ENCODE data around the gene RHOT2.

RHOT2 gene

DNA sequence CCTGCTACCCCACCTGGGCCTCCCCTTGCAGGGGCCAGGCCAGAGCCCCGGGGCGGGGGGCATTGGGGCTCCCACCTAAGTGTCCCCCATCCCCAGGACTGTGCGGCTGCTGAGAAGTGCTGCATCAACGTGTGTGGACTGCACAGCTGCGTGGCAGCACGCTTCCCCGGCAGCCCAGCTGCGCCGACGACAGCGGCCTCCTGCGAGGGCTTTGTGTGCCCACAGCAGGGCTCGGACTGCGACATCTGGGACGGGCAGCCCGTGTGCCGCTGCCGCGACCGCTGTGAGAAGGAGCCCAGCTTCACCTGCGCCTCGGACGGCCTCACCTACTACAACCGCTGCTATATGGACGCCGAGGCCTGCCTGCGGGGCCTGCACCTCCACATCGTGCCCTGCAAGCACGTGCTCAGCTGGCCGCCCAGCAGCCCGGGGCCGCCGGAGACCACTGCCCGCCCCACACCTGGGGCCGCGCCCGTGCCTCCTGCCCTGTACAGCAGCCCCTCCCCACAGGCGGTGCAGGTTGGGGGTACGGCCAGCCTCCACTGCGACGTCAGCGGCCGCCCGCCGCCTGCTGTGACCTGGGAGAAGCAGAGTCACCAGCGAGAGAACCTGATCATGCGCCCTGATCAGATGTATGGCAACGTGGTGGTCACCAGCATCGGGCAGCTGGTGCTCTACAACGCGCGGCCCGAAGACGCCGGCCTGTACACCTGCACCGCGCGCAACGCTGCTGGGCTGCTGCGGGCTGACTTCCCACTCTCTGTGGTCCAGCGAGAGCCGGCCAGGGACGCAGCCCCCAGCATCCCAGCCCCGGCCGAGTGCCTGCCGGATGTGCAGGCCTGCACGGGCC lies 35.2 kb upstream of the RHOT2 start:
- no peak for DNase-seq

DNA sequence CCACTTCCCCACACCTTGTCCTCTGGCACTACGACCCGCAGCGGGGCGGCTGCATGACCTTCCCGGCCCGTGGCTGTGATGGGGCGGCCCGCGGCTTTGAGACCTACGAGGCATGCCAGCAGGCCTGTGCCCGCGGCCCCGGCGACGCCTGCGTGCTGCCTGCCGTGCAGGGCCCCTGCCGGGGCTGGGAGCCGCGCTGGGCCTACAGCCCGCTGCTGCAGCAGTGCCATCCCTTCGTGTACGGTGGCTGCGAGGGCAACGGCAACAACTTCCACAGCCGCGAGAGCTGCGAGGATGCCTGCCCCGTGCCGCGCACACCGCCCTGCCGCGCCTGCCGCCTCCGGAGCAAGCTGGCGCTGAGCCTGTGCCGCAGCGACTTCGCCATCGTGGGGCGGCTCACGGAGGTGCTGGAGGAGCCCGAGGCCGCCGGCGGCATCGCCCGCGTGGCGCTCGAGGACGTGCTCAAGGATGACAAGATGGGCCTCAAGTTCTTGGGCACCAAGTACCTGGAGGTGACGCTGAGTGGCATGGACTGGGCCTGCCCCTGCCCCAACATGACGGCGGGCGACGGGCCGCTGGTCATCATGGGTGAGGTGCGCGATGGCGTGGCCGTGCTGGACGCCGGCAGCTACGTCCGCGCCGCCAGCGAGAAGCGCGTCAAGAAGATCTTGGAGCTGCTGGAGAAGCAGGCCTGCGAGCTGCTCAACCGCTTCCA lies 34.4 kb upstream of the RHOT2 start:
- DNase-seq = no peak

DNA sequence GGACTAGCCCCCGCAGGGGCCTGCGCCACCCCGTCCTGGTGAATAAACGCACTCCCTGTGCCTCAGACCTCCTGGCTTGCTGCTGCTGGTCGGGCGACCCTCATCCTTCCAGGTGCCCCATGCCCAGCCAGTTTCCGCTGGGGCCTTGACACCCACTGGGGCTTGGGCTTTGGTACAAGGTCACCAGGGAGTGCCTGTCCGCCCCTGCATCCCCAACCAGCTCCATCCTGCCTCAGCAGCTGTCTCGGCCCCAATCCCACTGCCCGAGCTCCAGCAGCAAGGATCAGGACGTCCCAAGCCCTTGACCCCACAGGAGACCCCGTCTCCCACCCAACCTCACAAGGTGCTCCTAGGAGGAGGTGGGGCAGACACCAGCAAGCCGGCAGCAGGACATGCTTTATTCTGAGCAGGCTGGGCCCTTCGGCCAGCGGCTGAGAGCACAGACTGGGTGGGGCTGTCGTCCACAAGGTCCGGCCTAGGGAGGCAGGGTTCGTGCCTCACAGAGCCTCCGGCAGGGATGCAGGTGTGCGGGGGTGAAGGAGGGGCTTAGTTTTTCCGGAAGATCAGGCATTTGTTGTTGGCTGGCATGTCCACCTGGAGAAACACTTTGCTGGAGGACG lies 33.8 kb upstream of the RHOT2 start:
- DNase-seq = no peak

DNA sequence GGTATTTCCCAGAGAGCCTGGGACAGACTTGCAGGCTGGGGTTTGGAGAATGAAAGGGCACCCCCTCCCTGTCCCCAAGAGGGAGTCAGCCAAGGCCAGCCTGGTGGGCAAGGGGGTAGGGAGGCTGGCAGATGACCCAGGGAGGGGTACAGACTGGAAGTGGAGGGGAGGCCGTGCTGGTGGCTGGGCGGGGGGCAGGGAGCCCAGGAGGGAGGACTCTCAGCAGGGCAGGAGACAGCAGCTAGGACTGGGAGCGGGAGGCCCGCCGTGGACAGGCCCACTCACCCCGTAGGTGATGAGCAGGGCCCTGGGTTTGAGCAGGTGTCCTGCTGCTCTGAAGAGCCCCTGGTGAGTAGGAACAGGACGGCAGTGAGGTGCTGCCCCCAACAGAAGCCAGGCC lies 32.9 kb upstream of the RHOT2 start:
- no peak for DNase-seq

GRCh38 chr16:635573-636205 lies 32.2 kb upstream of the RHOT2 start:
- DNase-seq = no peak

DNA sequence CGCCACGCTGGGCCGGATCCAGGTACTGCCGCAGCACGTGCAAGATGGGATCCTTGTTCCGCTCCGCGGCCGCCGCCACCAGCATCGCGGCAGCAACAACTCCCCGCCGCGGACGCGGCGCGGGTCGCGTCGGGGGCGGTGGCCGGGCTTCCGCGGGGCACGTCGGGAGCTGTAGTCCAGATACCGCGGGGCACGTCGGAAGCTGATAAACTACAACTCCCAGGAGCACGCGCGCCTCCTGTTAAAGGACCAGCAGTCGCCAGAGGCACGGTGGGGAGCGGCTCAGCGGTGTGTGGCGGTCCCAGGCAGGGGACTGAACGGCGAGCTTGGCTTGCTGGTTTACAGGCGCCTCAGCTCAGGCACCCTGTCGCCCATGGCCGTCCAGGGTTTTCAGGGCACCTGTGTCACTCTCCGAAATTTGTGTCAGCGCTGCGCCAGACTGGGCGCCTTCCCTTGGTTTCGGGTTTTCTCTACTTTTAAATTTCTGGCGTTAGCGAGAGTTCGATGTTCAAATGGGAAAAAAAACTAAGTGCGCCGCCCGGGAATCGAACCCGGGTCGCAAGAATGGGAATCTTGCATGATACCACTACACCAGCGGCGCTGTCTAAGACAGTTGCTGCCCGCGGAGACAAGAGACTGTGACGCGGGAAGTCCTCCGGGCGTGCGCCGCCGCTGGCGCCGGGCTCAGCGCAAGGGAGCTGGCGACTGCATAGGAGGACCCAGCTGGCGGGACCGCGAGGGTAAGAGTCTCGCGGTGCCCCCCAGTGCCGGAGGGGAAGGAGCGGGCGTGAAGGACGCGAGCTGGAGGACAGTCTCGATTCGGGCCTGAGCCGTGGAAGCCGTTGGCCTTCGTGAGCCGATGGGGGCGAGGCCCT lies 31.5 kb upstream of the RHOT2 start, which contains the start of gene METTL26:
METTL26 (minus strand) TSS at position 100 of the 875 bp plus-strand sequence; CDS start at position 85, 15 bp downstream.
- peak; percentile 90 for DNase-seq

- no peak for DNase-seq
Measured at GRCh38 chr16:637081-638018, 30.6 kb upstream of the RHOT2 start.

- no peak for DNase-seq
Measured at GRCh38 chr16:638034-638543, 29.8 kb upstream of the RHOT2 start.

DNA sequence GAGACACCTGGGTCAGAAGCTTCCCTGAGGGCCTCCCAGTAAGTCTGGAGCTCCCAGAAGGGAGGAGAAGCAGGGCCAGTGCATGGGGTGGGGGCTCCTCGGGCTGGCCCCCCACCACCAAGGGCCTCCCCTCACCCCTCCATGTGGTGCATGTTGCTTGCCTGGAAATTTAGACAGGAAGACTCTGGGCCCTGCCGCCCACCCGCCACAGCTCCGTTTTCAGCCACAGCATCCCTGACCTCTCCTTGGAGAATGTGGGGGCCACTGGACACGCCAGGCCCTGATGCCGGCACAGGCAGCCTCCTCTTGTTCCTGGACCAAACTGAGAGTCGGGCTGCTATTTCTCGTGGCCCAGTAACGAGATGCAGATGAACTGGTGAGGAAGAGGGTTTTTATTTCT lies 29.1 kb upstream of the RHOT2 start:
- no peak for DNase-seq

DNA sequence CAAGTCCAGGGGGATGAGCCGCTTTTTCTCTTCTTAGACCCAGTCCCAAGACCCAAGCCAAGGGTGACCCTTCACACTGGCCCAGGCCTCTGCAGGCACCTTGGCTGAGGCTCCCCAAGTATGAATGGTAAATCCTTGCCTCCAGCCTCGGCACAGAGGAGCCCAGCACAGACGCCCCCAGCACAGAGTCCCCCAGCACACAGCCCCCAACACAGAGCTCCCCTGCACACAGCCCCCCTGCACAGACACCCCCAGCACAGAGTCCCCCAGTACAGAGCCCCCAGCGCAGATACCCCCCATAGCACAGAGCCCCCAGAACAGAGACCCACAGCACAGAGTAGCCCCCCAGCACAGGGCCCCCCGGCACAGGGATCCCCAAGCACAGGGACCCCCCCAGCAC lies 27.3 kb upstream of the RHOT2 start:
- no peak for DNase-seq

- peak; percentile 29 for DNase-seq
Measured at GRCh38 chr16:641326-642188, 26.4 kb upstream of the RHOT2 start, which contains the start of gene MCRIP2. TSS of gene MCRIP2 (plus strand) at chr16:641828. CDS start at chr16:641992, 164 bp downstream.

GRCh38 chr16:642189-643049 lies 25.5 kb upstream of the RHOT2 start:
- no peak for DNase-seq

GRCh38 chr16:643050-643368 lies 24.9 kb upstream of the RHOT2 start:
- DNase-seq = no peak

DNA sequence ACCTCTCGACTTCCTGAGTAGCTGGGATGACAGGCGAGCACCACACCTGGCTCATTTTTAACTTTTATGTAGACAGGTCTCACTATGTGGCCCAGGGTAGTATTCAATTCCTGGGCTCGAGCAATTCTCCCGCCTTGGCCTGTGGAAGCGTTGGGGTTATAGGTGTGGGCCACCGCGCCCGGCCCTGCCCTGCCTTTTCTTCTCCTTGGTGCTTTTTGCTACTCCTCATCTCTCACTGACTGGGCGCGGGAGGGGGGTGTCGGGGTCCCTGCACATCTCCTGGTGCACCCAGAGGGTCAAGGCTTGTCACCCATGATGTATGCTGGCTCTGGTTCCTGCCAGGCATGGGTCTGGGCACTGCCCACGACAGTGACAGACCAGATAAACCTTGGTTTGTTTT lies 23.4 kb upstream of the RHOT2 start:
- DNase-seq = no peak

DNA sequence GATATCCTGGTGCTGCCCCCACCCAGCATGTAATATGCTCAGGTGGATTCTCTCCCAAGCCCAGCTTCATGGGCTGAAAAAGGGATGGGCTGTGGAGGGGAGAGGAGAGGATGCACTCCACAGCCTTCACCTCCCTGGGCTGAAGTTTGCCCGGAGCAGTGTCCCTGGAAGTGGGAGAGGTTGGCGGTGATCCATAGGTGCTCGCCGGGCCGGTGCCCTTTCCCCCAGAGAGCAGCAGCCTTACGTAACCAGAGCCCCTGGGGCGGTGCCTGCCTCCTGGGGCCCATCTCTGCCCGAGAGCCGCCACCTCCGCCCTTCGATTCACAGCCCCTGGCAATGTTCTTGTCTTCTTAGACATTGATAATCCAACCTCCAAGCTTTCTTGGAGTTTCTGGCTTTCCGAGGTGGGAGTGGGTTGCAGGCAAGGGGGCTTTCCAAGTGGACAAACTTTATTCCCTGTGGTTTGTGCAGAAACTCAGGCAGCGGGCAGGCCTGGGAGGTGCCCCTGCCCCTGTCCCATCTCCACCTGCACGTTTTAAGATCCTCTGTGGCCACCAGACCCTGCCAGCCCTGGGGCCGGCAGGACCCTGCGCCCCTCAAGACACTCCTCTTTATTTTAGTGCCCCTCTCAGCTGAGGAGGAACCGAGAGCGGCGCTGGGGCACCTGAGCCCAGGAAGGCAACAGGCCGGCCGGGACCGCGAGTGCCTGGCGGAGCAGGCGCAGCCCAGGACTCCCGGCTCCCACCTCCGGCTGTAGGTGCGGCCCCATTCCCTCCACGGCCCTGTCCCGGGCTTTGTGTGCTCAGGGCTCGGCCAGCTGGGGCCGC lies 21.9 kb upstream of the RHOT2 start:
- DNase-seq = no peak

GRCh38 chr16:646679-647172 lies 21.2 kb upstream of the RHOT2 start:
- DNase-seq = no peak

- DNase-seq = no peak
Measured at GRCh38 chr16:647173-647902, 20.6 kb upstream of the RHOT2 start.
